OCI-LY3 (cell line): ENCODE measurements around the gene UBTD1.

ENCODE experiments used
- H2AFZ ChIP-seq: fragments of 200-600, 300-600 bp; shearing (Covaris generic); 2 replicates; pipeline ENCODE4 v1.6.0; 2014; ENCODE audit warnings: antibody characterized with exemption, low read depth, low read length
- H3K27ac ChIP-seq: fragments of 200-600, 300-600 bp; sonication (generic); 2 replicates; pipeline ENCODE4 v1.5.1; 2014; ENCODE audit warnings: mild to moderate bottlenecking, low read length, moderate library complexity, mixed read lengths
- H3K27me3 ChIP-seq: fragments of 200-600, 300-600 bp; sonication (generic); 2 replicates; pipeline ENCODE4 v1.6.1; 2014; ENCODE audit warnings: low read depth, low read length, mixed read lengths
- H3K36me3 ChIP-seq: fragments of 200-600, 300-600 bp; sonication (generic); replicated peaks from 2 replicates; pipeline ENCODE3; 2014; ENCODE audit warnings: low read depth, low read length, mixed read lengths
- H3K4me1 ChIP-seq: fragments of 300-600, 200-600 bp; sonication (generic); 2 replicates; pipeline ENCODE4 v1.6.1; 2014; ENCODE audit warnings: low read length, mixed read lengths
- H3K4me2 ChIP-seq: fragments of 200-600, 300-600 bp; sonication (generic); 2 replicates; pipeline ENCODE4 v1.6.1; 2014; ENCODE audit warnings: low read length, mixed read lengths
- H3K4me3 ChIP-seq: fragments of 300-600, 200-600 bp; sonication (generic); 2 replicates; pipeline ENCODE4 v1.5.1; 2014; ENCODE audit warnings: antibody characterized with exemption, mild to moderate bottlenecking, low read length, moderate library complexity
- H3K79me2 ChIP-seq: fragments of 300-600, 200-600 bp; shearing (Covaris generic); 2 replicates; pipeline ENCODE4 v1.6.1; 2014; ENCODE audit warnings: mild to moderate bottlenecking, low read length, mixed read lengths
- H3K9ac ChIP-seq: fragments of 300-600, 200-600 bp; shearing (Covaris generic); 2 replicates; pipeline ENCODE4 v1.6.0; 2014; ENCODE audit warnings: mild to moderate bottlenecking, low read length, moderate library complexity
- H3K9me3 ChIP-seq: fragments of 200-600, 300-600 bp; shearing (Covaris generic); 2 replicates; pipeline ENCODE4 v1.6.1; 2014; ENCODE audit warnings: low read length, mixed read lengths; ENCODE audit not compliant: insufficient read depth
- H4K20me1 ChIP-seq: fragments of 200-600, 300-600 bp; sonication (generic); 2 replicates; pipeline ENCODE4 v1.6.1; 2016; ENCODE audit warnings: low read length, mixed read lengths; ENCODE audit not compliant: insufficient read depth
- EZH2phosphoT487 ChIP-seq: fragments of 200-600 bp; shearing (Covaris generic); IDR thresholded peaks from 2 replicates; pipeline ENCODE4 v1.6.1; 2018; ENCODE audit warnings: antibody characterized with exemption, mixed run types, low read depth
- TF ChIP-seq, protein P1 (sequence below): fragments of 200-600, 300-600 bp; sonication (generic); IDR thresholded peaks from 2 replicates; pipeline ENCODE4 v1.5.1; 2014; ENCODE audit warnings: antibody characterized with exemption, low read length, low read depth

UBTD1 gene

DNA sequence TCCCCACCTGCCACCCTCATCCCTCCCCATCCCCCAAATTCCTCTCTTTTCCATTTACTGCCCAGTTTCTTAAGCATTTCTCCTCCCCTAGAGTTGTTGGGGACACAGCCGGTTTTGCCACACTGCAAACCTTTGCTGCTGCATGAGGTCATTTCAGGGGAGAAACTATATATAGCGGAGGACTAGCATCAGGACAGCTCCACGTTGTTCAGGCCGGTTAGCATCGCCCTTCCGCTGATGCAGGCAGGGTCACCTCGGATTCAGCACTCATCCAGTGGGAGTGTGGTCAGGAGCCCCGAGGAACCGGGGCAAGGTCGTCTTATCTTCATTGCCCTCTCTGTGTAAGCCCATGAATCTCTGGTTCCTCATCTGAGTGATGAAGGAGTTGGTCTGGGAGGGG, 15.6 kb downstream of the UBTD1 start:
- no peak for TF ChIP-seq EZH2phosphoT487
- TF ChIP-seq, protein P1, sequence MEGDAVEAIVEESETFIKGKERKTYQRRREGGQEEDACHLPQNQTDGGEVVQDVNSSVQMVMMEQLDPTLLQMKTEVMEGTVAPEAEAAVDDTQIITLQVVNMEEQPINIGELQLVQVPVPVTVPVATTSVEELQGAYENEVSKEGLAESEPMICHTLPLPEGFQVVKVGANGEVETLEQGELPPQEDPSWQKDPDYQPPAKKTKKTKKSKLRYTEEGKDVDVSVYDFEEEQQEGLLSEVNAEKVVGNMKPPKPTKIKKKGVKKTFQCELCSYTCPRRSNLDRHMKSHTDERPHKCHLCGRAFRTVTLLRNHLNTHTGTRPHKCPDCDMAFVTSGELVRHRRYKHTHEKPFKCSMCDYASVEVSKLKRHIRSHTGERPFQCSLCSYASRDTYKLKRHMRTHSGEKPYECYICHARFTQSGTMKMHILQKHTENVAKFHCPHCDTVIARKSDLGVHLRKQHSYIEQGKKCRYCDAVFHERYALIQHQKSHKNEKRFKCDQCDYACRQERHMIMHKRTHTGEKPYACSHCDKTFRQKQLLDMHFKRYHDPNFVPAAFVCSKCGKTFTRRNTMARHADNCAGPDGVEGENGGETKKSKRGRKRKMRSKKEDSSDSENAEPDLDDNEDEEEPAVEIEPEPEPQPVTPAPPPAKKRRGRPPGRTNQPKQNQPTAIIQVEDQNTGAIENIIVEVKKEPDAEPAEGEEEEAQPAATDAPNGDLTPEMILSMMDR = no peak
- no peaks in the 10 kb centered on the region for H4K20me1 ChIP-seq
- no peaks in the 10 kb centered on the region for H3K36me3 ChIP-seq
- no peak overlapping the region for H3K4me3 ChIP-seq
- H2AFZ ChIP-seq = no peak overlapping the region
- no peaks in the 10 kb centered on the region for H3K4me1 ChIP-seq
- no peak overlapping the region for H3K27ac ChIP-seq
- H3K9ac ChIP-seq = no peak overlapping the region
- H3K27me3 ChIP-seq = peaks cover 4% of the 10 kb centered on the region; the same call in 1 of the 2 replicates
- H3K9me3 ChIP-seq = no peaks in the 10 kb centered on the region
- H3K79me2 ChIP-seq = no peaks in the 10 kb centered on the region
- H3K4me2 ChIP-seq = no peak overlapping the region

DNA sequence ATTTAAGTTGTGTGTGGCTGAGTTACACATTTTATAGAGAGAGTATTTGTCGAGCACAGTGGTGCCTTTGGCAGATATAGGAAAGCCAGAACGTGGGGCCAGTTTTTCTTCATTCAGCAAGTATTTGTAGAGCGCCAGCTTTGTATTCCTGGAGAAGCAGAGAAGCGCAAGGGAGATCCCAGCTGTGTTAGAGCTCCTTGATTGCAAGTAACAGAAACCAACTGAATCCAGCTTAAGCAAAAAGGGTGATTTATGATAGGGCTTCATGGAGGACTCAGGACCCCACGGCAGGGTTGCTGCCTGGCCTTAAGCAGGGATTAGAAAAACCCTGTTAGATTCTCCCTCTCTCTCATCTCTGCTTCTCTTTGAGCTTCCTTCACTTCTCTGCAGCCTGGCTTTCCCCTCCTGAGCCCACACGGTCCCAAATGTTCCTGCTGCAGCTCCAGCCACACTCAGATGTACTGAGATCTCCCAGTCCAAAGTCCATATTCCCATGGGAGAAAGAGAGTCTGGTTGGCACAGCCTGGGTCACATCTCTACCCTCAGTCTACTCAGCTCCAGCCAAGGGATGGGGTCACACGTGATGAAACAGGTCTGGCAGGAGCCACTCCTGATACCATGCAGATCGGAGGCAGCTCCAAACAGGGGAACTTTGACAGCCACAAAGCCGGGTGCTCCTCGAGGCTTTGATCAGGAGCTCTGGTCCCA, 16.7 kb downstream of the UBTD1 start:
- H3K9ac ChIP-seq = no peak overlapping the region
- H3K4me1 ChIP-seq = no peaks in the 10 kb centered on the region
- H2AFZ ChIP-seq = no peak overlapping the region
- H3K27ac ChIP-seq = no peak overlapping the region
- no peaks in the 10 kb centered on the region for H3K79me2 ChIP-seq
- H3K4me2 ChIP-seq = no peak overlapping the region
- no peaks in the 10 kb centered on the region for H3K9me3 ChIP-seq
- no peaks in the 10 kb centered on the region for H3K36me3 ChIP-seq
- no peaks in the 10 kb centered on the region for H4K20me1 ChIP-seq
- H3K4me3 ChIP-seq = no peak overlapping the region
- H3K27me3 ChIP-seq = peaks cover 11% of the 10 kb centered on the region; the same call in 1 of the 2 replicates
- TF ChIP-seq, protein P1 = no peak
- TF ChIP-seq EZH2phosphoT487 = no peak

DNA sequence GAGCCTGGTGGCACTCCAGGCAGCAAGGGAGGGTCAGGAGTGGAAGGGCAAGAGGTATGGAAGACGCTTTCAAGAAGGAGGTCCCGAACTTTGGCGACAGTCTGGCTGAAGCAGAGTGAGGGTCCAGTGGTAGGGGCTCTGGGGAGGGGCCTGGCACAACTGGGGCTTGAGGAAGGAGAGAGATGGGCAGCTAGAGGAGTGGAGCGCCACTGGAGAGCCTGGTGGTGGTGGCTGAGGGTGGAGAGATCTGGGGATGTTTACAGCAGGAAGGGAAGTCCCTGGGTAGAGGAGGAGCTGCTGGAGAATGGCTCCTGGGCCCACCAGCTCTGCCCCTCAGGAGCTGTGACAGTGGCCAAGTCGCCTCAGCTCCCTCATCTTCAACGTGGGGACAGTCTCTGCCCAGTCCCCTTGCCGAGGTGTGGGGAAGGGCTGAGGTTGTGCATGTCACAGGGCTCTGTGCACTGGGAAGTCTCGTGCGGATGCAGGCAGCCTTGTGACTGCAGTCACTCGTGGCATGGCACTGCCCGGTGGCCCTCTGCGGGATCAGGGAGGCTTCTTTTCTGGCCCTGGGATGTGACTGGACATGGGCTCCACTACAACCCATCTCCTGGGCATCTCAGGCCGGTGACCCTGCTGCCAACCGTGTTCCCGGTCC, 18.5 kb downstream of the UBTD1 start:
- TF ChIP-seq, protein P1 = no peak
- TF ChIP-seq EZH2phosphoT487 = no peak
- H3K36me3 ChIP-seq = no peaks in the 10 kb centered on the region
- no peak overlapping the region for H3K27ac ChIP-seq
- H3K4me3 ChIP-seq = no peak overlapping the region
- H2AFZ ChIP-seq = no peak overlapping the region
- H3K79me2 ChIP-seq = no peaks in the 10 kb centered on the region
- no peaks in the 10 kb centered on the region for H3K4me1 ChIP-seq
- no peaks in the 10 kb centered on the region for H3K9me3 ChIP-seq
- peaks cover 13% of the 10 kb centered on the region; the same call in 1 of the 2 replicates for H3K27me3 ChIP-seq
- no peak overlapping the region for H3K9ac ChIP-seq
- no peaks in the 10 kb centered on the region for H4K20me1 ChIP-seq
- H3K4me2 ChIP-seq = no peak overlapping the region

DNA sequence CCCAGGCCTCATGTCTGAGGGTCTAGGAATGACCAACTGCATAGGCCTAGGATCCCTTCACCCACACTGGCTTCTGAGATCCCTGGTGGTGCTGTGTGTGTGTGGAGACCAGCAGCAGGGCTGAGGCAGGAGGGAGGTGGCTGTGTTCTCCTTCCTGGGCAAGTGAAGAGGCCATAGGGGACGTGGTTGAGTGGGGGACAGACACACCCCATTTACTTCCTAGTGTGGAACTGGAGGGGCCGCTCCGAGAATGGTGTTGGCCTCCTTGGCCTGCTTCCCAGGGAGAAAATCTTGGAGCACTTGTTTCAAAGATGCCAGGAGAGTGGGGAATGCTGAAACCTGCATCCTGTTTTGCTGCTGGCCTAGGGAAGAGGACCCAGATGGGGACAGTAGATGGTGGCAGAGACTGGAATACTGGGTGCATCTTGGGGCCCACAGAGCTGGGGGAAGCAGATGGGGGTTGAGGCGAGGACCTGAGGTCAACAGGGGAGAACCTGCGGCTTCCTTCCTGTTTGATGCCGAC, 19.1 kb downstream of the UBTD1 start:
- Histone ChIP-seq H3K4me2 (no peak overlapping the region), H3K4me3 (no peak overlapping the region), H2AFZ (no peak overlapping the region), H4K20me1 (no peaks in the 10 kb centered on the region), H3K9ac (no peak overlapping the region), H3K9me3 (no peaks in the 10 kb centered on the region), H3K79me2 (no peaks in the 10 kb centered on the region), H3K4me1 (no peaks in the 10 kb centered on the region), H3K27me3 (peaks cover 13% of the 10 kb centered on the region; the same call in 1 of the 2 replicates), H3K36me3 (no peaks in the 10 kb centered on the region), H3K27ac (no peak overlapping the region)
- TF ChIP-seq, protein P1 = no peak
- no peak for TF ChIP-seq EZH2phosphoT487
